SH-SY5Y (cell line): ENCODE results near the gene NTM.

Source experiments
- GATA2 ChIP-seq: IDR thresholded peaks from 2 replicates; pipeline ENCODE4 v1.6.1; 2011; ENCODE audit warnings: mild to moderate bottlenecking, low read depth, low read length
- GATA3 ChIP-seq: IDR thresholded peaks from 2 replicates; pipeline ENCODE4 v1.6.1; 2011; ENCODE audit warnings: low read depth, mild to moderate bottlenecking, low read length, moderate library complexity

DNA sequence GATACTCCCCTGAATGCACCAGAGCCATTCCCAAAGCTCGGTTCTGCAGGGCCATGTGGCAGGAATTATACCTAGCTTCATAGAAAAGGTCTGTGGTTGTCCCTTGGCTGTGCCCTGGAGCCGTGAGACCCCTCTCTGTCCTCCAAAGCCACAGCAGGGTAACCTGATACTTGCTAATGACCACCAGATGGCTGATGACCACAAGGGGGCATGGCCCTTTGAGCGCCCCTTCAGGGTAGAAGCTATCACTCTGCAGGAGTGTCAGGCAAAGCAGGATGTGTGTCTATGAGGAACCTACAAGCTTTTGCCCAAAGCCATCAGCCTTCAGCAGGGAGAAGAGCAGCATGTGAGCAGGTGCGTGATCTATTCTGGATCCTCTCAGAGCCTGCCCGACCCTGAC lies 95.3 kb downstream of the NTM start:
- TF ChIP-seq GATA2 (no peak), GATA3 (no peak)
